Activated naive CD4-positive, alpha-beta T cell (primary cell): ENCODE data around the gene TMEM94.
"Not testable (repeated sequence)": the region's sequence is repeated elsewhere in the genome, so short reads cannot be mapped to it uniquely, and the experiment has no call there.

Experiments used
- DNase-seq, 4 experiments: peaks; one replicate each; lab custom pipeline; 2025; lab: John Stamatoyannopoulos, UW

The TMEM94 gene

GRCh38 chr17:75476752-75477489 lies 20.5 kb downstream of the TMEM94 start:
- DNase-seq: no peak

DNA sequence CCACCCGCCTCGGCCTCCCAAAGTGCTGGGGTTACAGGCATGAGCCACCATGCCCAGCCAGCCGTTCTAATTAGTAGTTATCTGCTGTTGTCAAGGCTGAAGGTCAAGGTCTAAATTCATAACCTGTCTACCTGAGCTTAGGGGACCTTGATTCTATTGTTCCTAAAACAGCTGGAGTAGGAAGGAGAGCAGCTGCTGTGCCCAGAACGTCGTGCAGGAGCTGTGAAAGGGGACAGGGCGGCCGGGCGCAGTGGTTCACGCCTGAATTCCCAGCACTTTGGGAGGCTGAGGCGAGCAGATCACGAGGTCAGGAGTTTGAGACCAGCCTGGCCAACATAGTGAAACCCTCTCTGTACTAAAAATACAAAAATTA lies 21.0 kb downstream of the TMEM94 start:
- not testable (repeated sequence) for DNase-seq

- DNase-seq: no peak
Measured at GRCh38 chr17:75478508-75478907, 22.1 kb downstream of the TMEM94 start.

- no peak for DNase-seq
Measured at GRCh38 chr17:75480281-75480680, 23.8 kb downstream of the TMEM94 start.

GRCh38 chr17:75481194-75482068 lies 25.0 kb downstream of the TMEM94 start:
- DNase-seq: no peak

DNA sequence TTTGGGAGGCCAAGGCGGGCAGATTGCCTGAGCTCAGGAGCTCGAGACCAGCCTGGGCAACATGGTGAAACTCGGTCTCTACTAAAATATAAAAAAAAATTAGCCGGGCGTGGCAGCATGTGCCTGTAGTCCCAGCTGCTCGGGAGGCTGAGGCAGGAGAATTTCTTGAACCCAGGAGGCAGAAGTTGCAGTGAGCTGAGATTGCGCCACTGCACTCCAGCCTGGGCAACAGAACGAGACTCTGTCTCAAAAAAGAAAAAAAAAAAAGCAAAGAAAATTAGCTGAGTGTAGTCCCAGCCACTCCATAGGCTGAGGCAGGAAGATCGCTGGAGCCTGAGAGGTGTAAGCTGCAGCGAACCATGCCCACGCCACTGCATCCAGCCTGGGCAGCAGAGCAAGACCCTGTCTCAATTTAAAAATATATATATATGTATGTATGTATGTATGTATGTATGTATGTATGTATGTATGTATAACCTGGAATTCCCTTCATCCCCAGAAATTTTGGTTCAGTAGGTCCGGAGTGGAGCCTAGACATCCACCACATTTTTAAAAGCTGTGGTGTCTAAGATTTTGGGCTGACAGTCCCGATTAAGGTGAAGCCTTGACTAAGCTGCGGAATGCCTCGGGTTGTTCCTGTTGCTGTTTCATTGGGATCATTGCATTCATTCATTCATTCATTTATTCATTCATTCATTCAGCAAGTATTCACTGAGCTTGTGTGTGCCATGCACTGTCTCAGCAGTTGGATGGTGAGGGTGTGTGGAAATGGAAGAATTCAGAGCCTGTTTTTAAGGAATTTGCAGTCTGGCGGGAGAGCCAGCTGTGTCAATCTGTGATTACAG lies 25.9 kb downstream of the TMEM94 start:
- no peak for DNase-seq

- no peak for DNase-seq
Measured at GRCh38 chr17:75485688-75486087, 29.3 kb downstream of the TMEM94 start.

GRCh38 chr17:75486151-75486550 lies 29.7 kb downstream of the TMEM94 start:
- no peak for DNase-seq

DNA sequence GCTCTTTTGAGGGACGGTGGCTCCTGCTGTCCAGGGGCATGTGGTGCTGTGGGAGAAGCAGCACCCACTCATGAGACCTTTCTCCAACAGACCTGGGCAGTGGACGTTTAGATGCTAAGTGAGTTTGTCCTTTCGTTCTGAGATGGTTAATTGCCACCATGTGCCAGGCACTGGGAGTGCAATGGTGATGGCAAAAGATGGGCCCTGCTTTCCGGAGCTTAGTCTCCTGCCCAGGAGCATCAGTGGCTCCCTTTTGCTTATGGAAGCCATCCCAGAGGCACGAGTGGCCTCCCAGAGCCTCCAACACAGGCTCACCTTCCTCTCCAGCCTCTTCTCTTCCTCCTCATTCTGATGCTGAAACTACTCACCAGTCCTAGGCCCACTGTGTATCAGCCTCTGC lies 30.5 kb downstream of the TMEM94 start:
- no peak for DNase-seq

- DNase-seq: peak in 2 of 4 experiments; percentile 14 to 45
Measured at GRCh38 chr17:75487351-75488070, 31.1 kb downstream of the TMEM94 start.

- DNase-seq: no peak
Measured at GRCh38 chr17:75488693-75489510, 32.5 kb downstream of the TMEM94 start.

- no peak for DNase-seq
Measured at GRCh38 chr17:75489511-75489955, 33.1 kb downstream of the TMEM94 start.

DNA sequence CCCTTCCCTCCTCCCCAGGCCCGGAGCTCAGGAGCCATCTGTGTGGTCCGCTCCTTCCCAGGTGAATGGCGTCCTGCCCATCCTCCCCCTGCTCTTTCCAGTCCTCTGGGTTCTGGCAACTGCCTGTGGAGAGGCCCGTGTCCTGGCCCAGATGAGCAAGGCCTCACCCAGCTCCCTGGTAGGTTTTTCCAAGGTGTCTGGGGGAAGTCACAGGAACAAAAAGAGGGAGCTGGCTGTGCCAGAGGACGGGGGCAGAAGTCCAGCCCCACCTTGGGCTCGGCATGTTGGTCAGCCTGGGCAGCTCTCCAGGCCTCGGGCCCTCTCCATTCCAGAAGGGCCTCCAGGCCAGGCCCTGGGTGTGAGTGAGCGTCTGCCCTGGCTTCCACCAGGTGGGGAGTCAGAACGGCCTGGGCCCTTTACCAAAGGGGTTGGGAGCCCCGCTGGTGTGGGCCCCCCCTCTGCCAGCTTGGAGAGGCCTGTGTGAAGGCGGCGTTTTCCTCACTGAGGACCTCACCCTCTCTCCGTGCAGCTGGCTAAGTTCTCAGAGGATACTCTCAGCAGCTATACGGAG lies 33.8 kb downstream of the TMEM94 start:
- DNase-seq: no peak

DNA sequence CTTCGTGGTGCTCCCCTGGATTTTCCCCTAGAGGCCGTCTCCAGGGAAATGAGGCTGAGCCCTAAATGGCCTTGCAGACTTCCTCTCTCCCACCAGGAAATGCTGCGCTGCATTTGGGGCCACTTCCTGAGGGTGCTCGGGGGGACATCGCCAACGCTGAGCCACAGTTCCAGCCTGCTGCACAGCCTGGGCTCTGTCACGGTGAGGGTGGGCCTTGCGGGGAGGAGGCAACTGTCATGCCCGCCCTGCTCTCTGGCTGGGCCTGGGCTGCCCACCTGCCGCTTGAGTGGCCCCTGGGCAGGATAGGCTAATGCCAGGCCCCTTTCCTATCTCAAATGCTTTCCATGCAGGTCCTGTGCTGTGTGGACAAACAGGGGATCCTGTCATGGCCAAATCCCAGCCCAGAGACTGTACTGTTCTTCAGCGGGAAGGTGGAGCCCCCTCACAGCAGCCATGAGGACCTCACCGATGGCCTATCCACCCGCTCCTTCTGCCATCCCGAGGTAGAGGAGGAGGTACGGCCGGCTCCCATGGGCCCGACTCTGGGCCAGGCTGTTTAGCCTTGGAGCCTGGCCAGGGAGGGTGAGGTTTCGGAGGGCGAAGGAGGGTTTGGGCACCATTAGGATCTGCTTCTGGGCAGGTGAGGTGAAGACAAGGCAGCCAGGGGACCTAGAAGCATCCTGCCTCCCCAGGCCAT lies 34.7 kb downstream of the TMEM94 start:
- DNase-seq: no peak

DNA sequence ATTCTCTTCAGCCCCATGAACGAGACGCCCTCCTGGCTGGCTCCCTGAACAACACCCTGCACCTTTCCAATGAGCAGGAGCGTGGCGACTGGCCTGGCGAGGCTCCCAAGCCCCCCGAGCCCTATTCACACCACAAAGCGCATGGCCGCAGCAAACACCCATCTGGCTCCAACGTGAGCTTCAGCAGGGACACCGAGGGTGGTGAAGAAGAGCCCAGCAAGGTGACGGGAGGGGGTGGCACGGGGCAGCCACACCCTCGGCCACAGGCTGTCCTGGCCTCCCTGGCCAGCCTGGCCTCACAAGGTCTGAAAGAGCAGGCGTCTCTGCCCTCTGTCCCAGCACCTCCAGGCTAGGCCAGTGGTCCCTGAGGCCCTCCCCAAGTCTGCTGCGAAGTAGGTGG lies 35.2 kb downstream of the TMEM94 start:
- no peak for DNase-seq

- DNase-seq: no peak
Measured at GRCh38 chr17:75492555-75493168, 36.2 kb downstream of the TMEM94 start.

DNA sequence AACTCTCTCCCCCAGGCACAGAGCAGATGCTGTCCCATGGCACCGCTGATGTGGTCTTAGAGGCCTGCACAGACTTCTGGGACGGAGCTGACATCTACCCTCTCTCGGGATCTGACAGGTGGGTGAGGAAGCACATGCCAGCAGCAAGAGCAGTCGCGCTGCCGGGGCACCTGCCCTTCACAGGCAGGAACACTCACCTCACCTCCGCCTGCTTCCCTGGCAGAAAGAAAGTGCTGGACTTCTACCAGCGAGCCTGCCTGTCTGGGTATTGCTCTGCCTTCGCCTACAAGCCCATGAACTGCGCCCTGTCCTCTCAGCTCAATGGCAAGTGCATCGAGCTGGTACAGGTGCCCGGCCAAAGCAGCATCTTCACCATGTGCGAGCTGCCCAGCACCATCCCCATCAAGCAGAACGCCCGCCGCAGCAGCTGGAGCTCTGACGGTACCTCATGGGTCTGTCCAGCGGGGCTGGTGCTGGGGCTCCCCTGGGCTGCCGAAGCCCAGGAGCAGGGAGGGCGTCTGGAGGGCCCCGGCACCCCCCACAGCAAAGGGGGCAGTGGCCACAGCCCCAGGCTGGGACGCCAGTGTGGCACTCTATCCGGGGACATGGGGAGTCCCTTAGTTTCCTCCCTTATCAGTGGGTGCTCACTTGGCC lies 37.2 kb downstream of the TMEM94 start:
- DNase-seq: no peak

- no peak for DNase-seq
Measured at GRCh38 chr17:75494326-75494877, 38.0 kb downstream of the TMEM94 start.
